SW 1271 (cell line): ENCODE data around the gene KCNJ16.

Source experiments
- DNase-seq, 2 experiments: peaks; one replicate each; lab custom pipeline; 2025; lab: John Stamatoyannopoulos, UW

The KCNJ16 gene

GRCh38 chr17:70171159-70171558, 96.1 kb downstream of the KCNJ16 start:
- DNase-seq: no peak

GRCh38 chr17:70172449-70172848, 97.4 kb downstream of the KCNJ16 start:
- DNase-seq: no peak

GRCh38 chr17:70172923-70173322, 97.9 kb downstream of the KCNJ16 start:
- DNase-seq: no peak

GRCh38 chr17:70173681-70174080, 98.7 kb downstream of the KCNJ16 start:
- no peak for DNase-seq

GRCh38 chr17:70181376-70181775, 106.4 kb downstream of the KCNJ16 start:
- no peak for DNase-seq

- no peak for DNase-seq
Measured at GRCh38 chr17:70181866-70182265, 106.8 kb downstream of the KCNJ16 start.

GRCh38 chr17:70183508-70183907, 108.5 kb downstream of the KCNJ16 start:
- DNase-seq: no peak

- no peak for DNase-seq
Measured at GRCh38 chr17:70184207-70184606, 109.2 kb downstream of the KCNJ16 start.

- DNase-seq: no peak
Measured at GRCh38 chr17:70184770-70185169, 109.7 kb downstream of the KCNJ16 start.
